GM12864 (cell line): ENCODE results near the gene PRCP.

ENCODE experiments used
- DNase-seq: peaks from one replicate; pipeline ENCODE4 v3.0.0-alpha.2; 2011; ENCODE audit warnings: low read depth
- H3K4me3 ChIP-seq: 2 replicates; pipeline ENCODE4 v1.5.1; 2011; ENCODE audit warnings: mild to moderate bottlenecking, low read depth, low read length, control low read depth
- TF ChIP-seq, protein P1 (sequence below): IDR thresholded peaks from 2 replicates; pipeline ENCODE4 v1.5.1; 2011; ENCODE audit warnings: low read depth, mild to moderate bottlenecking, moderate library complexity, low read length, control low read depth, inconsistent platforms; ENCODE audit errors: missing control alignments

PRCP gene

DNA sequence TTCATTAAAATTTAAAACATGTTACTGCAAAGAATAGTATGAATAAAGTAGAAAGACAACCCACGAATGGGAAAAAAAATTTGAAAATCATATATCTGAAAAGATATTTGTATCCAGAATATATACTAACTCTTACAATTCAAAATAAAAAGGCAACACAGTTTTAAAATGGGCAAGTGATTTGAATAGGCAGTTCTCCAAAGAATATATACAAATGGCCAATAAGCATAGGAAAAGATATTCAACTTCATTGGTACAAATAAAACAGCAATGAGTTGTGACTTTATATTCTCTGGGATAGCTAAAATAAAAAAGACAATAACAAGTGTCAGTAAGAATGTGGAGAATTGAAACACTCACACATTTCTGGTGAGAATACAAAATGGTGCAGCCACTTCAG, 125.0 kb downstream of the PRCP start:
- TF ChIP-seq, protein P1, sequence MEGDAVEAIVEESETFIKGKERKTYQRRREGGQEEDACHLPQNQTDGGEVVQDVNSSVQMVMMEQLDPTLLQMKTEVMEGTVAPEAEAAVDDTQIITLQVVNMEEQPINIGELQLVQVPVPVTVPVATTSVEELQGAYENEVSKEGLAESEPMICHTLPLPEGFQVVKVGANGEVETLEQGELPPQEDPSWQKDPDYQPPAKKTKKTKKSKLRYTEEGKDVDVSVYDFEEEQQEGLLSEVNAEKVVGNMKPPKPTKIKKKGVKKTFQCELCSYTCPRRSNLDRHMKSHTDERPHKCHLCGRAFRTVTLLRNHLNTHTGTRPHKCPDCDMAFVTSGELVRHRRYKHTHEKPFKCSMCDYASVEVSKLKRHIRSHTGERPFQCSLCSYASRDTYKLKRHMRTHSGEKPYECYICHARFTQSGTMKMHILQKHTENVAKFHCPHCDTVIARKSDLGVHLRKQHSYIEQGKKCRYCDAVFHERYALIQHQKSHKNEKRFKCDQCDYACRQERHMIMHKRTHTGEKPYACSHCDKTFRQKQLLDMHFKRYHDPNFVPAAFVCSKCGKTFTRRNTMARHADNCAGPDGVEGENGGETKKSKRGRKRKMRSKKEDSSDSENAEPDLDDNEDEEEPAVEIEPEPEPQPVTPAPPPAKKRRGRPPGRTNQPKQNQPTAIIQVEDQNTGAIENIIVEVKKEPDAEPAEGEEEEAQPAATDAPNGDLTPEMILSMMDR, result no peak
- H3K4me3 ChIP-seq, result no peak overlapping the region
- no peak for DNase-seq
